C4-2B (cell line): ENCODE results near the gene KCNAB2.

Experiments
- ZFX ChIP-seq: fragments of 450-650 bp; IDR thresholded peaks from 2 replicates; pipeline ENCODE4 v1.6.1; 2017
- TF ChIP-seq, protein P1 (sequence below): fragments of 450-650 bp; conservative IDR thresholded peaks from 2 replicates; pipeline ENCODE4 v1.5.1; 2017; ENCODE audit warnings: mild to moderate bottlenecking

GRCh38 chr1:6011161-6011945 is 34.3 kb upstream of the KCNAB2 start:
- TF ChIP-seq, protein P1, sequence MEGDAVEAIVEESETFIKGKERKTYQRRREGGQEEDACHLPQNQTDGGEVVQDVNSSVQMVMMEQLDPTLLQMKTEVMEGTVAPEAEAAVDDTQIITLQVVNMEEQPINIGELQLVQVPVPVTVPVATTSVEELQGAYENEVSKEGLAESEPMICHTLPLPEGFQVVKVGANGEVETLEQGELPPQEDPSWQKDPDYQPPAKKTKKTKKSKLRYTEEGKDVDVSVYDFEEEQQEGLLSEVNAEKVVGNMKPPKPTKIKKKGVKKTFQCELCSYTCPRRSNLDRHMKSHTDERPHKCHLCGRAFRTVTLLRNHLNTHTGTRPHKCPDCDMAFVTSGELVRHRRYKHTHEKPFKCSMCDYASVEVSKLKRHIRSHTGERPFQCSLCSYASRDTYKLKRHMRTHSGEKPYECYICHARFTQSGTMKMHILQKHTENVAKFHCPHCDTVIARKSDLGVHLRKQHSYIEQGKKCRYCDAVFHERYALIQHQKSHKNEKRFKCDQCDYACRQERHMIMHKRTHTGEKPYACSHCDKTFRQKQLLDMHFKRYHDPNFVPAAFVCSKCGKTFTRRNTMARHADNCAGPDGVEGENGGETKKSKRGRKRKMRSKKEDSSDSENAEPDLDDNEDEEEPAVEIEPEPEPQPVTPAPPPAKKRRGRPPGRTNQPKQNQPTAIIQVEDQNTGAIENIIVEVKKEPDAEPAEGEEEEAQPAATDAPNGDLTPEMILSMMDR, result no peak
- no peak for TF ChIP-seq ZFX
